Liver (tissue), 3 donors: Measurements from ENCODE around the gene MRPS24.

Source experiments
- EGR1 ChIP-seq, 2 donors: IDR thresholded peaks; 2 replicates each; pipeline ENCODE4 v1.6.1; 2016 to 2018; ENCODE audit warnings: antibody characterized with exemption in 2 of 2, low read depth in 2 of 2
- GABPA ChIP-seq, 2 donors: IDR thresholded peaks in 1 of 2; conservative IDR thresholded peaks in 1 of 2; 2 replicates each; pipeline ENCODE4 v1.6.1; 2016; ENCODE audit warnings: antibody characterized with exemption in 2 of 2, mild to moderate bottlenecking in 1 of 2, moderate library complexity in 1 of 2
- YY1 ChIP-seq: IDR thresholded peaks from 2 replicates; pipeline ENCODE4 v1.6.1; 2016; ENCODE audit warnings: antibody characterized with exemption, mild to moderate bottlenecking
- TF ChIP-seq, protein P1 (sequence below): fragments of 150-350 bp; IDR thresholded peaks from 2 replicates; pipeline ENCODE4 v1.5.1; 2017; ENCODE audit warnings: improper control_type of control experiment, low read depth, low read length; ENCODE audit not compliant: missing input control
- TF ChIP-seq, protein P2 (sequence below): IDR thresholded peaks from 2 replicates; pipeline ENCODE4 v1.6.1; 2016; ENCODE audit warnings: antibody characterized with exemption
- donor health status: healthy.
- donor health status: healthy.

DNA sequence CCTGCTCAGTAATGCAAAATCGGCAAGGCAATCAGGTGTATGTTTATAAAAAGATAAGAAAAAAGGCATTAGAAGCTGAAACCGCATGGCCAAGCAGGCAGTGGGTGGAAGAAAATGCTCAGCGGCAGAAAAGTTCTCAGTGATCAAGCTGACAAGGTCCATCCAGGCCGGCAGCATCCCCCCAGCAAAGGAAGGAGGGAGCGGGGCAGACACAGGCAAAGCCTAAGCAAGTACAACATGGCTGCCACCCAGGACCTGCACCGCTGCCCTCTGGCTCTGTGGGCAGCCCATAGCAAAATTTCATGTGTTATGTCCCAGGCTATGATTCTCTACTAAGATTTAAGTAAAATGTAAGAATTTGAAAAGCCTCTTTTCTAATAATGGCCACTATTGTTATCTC, 45.4 kb downstream of the MRPS24 start:
- TF ChIP-seq, protein P1, sequence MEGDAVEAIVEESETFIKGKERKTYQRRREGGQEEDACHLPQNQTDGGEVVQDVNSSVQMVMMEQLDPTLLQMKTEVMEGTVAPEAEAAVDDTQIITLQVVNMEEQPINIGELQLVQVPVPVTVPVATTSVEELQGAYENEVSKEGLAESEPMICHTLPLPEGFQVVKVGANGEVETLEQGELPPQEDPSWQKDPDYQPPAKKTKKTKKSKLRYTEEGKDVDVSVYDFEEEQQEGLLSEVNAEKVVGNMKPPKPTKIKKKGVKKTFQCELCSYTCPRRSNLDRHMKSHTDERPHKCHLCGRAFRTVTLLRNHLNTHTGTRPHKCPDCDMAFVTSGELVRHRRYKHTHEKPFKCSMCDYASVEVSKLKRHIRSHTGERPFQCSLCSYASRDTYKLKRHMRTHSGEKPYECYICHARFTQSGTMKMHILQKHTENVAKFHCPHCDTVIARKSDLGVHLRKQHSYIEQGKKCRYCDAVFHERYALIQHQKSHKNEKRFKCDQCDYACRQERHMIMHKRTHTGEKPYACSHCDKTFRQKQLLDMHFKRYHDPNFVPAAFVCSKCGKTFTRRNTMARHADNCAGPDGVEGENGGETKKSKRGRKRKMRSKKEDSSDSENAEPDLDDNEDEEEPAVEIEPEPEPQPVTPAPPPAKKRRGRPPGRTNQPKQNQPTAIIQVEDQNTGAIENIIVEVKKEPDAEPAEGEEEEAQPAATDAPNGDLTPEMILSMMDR, result no peak
- TF ChIP-seq YY1 (no peak), EGR1 (IDR thresholded peaks at IDR 0.05; ENCODE audit: low read depth in 2 of 2) (no peak), GABPA (IDR thresholded peaks at IDR 0.05 in 1 of 2, conservative IDR thresholded peaks at IDR 0.05 in 1 of 2) (no peak)
- TF ChIP-seq, protein P2, sequence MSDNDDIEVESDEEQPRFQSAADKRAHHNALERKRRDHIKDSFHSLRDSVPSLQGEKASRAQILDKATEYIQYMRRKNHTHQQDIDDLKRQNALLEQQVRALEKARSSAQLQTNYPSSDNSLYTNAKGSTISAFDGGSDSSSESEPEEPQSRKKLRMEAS, result no peak
